Tibial nerve (tissue), 4 donors: ENCODE data around the gene KRTAP10-8. TPM values are rescaled to one million over a fixed set of nuclear protein-coding genes. Genes with fewer than 3 reads are reported as not detected.
"Not testable (repeated sequence)": the region's sequence is repeated elsewhere in the genome, so short reads cannot be mapped to it uniquely, and the experiment has no call there.

Experiments
- DNase-seq, 2 donors: peaks; one replicate each; pipeline ENCODE4 v3.0.0-alpha.2; 2019; ENCODE audit warnings: low spot score in 2 of 2
- H3K27ac ChIP-seq, 4 donors: fragments of 200-600 bp; sonication (generic) in 3 of 4; one replicate each; pipeline ENCODE4 v1.5.1; 2017 to 2019; ENCODE audit warnings: mild to moderate bottlenecking in 1 of 4
- H3K27me3 ChIP-seq, 2 donors: fragments of 200-600 bp; sonication (generic) in 1 of 2; one replicate each; pipeline versions ENCODE4 v1.5.1 to v1.6.0; 2017 to 2019
- H3K36me3 ChIP-seq, 3 donors: fragments of 200-600 bp; sonication (generic); one replicate each; pipeline ENCODE4 v1.5.1; 2018 to 2019
- H3K4me1 ChIP-seq, 4 donors: fragments of 200-600 bp; sonication (generic) in 3 of 4; one replicate each; pipeline ENCODE4 v1.5.1; 2017 to 2019
- H3K4me3 ChIP-seq, 4 donors: fragments of 200-600 bp; sonication (generic) in 3 of 4; one replicate each; pipeline ENCODE4 v1.5.1; 2017 to 2019; ENCODE audit warnings: mild to moderate bottlenecking in 1 of 4, moderate library complexity in 1 of 4
- H3K9me3 ChIP-seq, 4 donors: fragments of 200-600 bp; sonication (generic) in 3 of 4; one replicate each; pipeline ENCODE4 v1.5.1; 2017 to 2019
- CTCF ChIP-seq, 5 experiments: fragments of 200-600 bp in 3 of 5; fragments of 450-650 bp in 2 of 5; sonication (generic) in 3 of 5; IDR thresholded peaks; one replicate each; pipeline ENCODE4 v1.5.1; 2016 to 2019; ENCODE audit warnings: antibody characterized with exemption in 5 of 5, mild to moderate bottlenecking in 3 of 5, moderate library complexity in 2 of 5
- EP300 ChIP-seq, 2 donors: sonication (generic); formaldehyde crosslinking; IDR thresholded peaks; one replicate each; pipeline ENCODE4 v1.6.1; 2017; ENCODE audit warnings: antibody characterized with exemption in 2 of 2, mild to moderate bottlenecking in 1 of 2
- POLR2A ChIP-seq, 2 donors: fragments of 450-650 bp; IDR thresholded peaks; one replicate each; pipeline ENCODE4 v1.6.1; 2017; ENCODE audit warnings: antibody characterized with exemption in 2 of 2, mild to moderate bottlenecking in 2 of 2, moderate library complexity in 2 of 2
- WGBS, 2 donors: methylation state at CpG; one replicate each; pipeline ENCODE4 v1.1.5; 2018; 5-methylcytosine and 5-hydroxymethylcytosine counted together
- total RNA-seq, 4 donors: library from RNA; depleted of rRNA; stranded (reverse); fragments of >200 nt; gene quantifications; one replicate each; pipeline ENCODE4 v1.1.0, GENCODE V29; 2016

KRTAP10-8 gene
- total RNA-seq, 4 donors from 2014 or later = not detected

- H3K27me3 ChIP-seq = no peaks in the 10 kb centered on the region
- DNase-seq = no peak
- WGBS, 2 donors = 72 to 86% methylated on average over 5 of the region's 5 CpGs
- no peak overlapping the region for H3K4me3 ChIP-seq
- H3K9me3 ChIP-seq = peaks cover 0 to 32% (median 0%) of the 10 kb centered on the region in 4 donors
- TF ChIP-seq POLR2A (IDR thresholded peaks at IDR 0.05) = no peak
- no peak for TF ChIP-seq EP300 (IDR thresholded peaks at IDR 0.05)
- no peak for TF ChIP-seq CTCF (IDR thresholded peaks at IDR 0.05)
- H3K27ac ChIP-seq = no peak overlapping the region
- H3K4me1 ChIP-seq = no peaks in the 10 kb centered on the region
- H3K36me3 ChIP-seq = no peaks in the 10 kb centered on the region
These were observed 46.6 kb downstream of the KRTAP10-8 start for GRCh38 chr21:44658541-44658910.

- Histone ChIP-seq H3K27me3 (no peaks in the 10 kb centered on the region), H3K36me3 (no peaks in the 10 kb centered on the region), H3K4me1 (no peaks in the 10 kb centered on the region), H3K27ac (no peak overlapping the region), H3K9me3 (peaks cover 0 to 38% (median 0%) of the 10 kb centered on the region in 4 donors), H3K4me3 (no peak overlapping the region)
- no peak for DNase-seq
- 38 to 47% methylated on average over 10 to 11 of the region's 11 CpGs for WGBS, 2 donors
- no peak for TF ChIP-seq POLR2A (IDR thresholded peaks at IDR 0.05)
- no peak for TF ChIP-seq CTCF (IDR thresholded peaks at IDR 0.05)
- TF ChIP-seq EP300 (IDR thresholded peaks at IDR 0.05) = no peak
These were observed 47.2 kb downstream of the KRTAP10-8 start for GRCh38 chr21:44658913-44659595.

GRCh38 chr21:44661567-44661966 is 49.7 kb downstream of the KRTAP10-8 start:
- H3K27ac ChIP-seq, H3K27me3 ChIP-seq, H3K36me3 ChIP-seq, H3K4me3 ChIP-seq, H3K4me1 ChIP-seq, DNase-seq: not testable (repeated sequence)
- WGBS, 2 donors = 42 to 48% methylated on average over 7 of the region's 7 CpGs
- peaks cover 0 to 36% (median 0%) of the 10 kb centered on the region in 4 donors for H3K9me3 ChIP-seq

Other genes starting within 250 kb of the KRTAP10-8 start
- 1 to 10 TPM; 2.0 to 8.0 (median 3.8) TPM for gene LRRC3, start 156.6 kb upstream of the KRTAP10-8 start, total RNA-seq
- not detected for gene KRTAP10-1, start 71.9 kb upstream of the KRTAP10-8 start, total RNA-seq
- not detected for gene KRTAP10-2, start 60.6 kb upstream of the KRTAP10-8 start, total RNA-seq
- not detected for gene KRTAP10-3, start 53.3 kb upstream of the KRTAP10-8 start, total RNA-seq
- gene KRTAP10-4, start 38.4 kb upstream of the KRTAP10-8 start, total RNA-seq = not detected
- gene KRTAP10-5, start 31.5 kb upstream of the KRTAP10-8 start, total RNA-seq = not detected
- gene KRTAP10-6, start 19.6 kb upstream of the KRTAP10-8 start, total RNA-seq = not detected
- gene KRTAP10-7, start 11.5 kb upstream of the KRTAP10-8 start, total RNA-seq = not detected
- gene KRTAP10-9, start 15.0 kb downstream of the KRTAP10-8 start, total RNA-seq = not detected
- not detected for gene KRTAP10-10, start 25.3 kb downstream of the KRTAP10-8 start, total RNA-seq
- gene KRTAP10-11, start 34.3 kb downstream of the KRTAP10-8 start, total RNA-seq = not detected
- gene KRTAP12-4, start 42.6 kb downstream of the KRTAP10-8 start, total RNA-seq = not detected
- not detected for gene KRTAP12-3, start 45.9 kb downstream of the KRTAP10-8 start, total RNA-seq
- not detected for gene KRTAP12-2, start 54.8 kb downstream of the KRTAP10-8 start, total RNA-seq
- not detected for gene KRTAP12-1, start 70.1 kb downstream of the KRTAP10-8 start, total RNA-seq
- not detected for gene KRTAP10-12, start 85.1 kb downstream of the KRTAP10-8 start, total RNA-seq
- gene TSPEAR, start 99.5 kb downstream of the KRTAP10-8 start, total RNA-seq = not detected
- 100 to 1,000 TPM in 2 of 4 donors, 10 to 100 TPM in 2; 89.4 to 165 (median 99.3) TPM for gene UBE2G2, start 189.7 kb downstream of the KRTAP10-8 start, total RNA-seq
- 10 to 100 TPM; 59.9 to 70.8 (median 62.1) TPM for gene SUMO3, start 206.0 kb downstream of the KRTAP10-8 start, total RNA-seq